GOT3 (cell line): ENCODE data around the gene MROH8.
"Not testable (repeated sequence)": the region's sequence is repeated elsewhere in the genome, so short reads cannot be mapped to it uniquely, and the experiment has no call there.

Source experiments
- DNase-seq: peaks from one replicate; lab custom pipeline; 2025; ENCODE audit warnings: mixed read lengths; lab: John Stamatoyannopoulos, UW

MROH8 gene

DNA sequence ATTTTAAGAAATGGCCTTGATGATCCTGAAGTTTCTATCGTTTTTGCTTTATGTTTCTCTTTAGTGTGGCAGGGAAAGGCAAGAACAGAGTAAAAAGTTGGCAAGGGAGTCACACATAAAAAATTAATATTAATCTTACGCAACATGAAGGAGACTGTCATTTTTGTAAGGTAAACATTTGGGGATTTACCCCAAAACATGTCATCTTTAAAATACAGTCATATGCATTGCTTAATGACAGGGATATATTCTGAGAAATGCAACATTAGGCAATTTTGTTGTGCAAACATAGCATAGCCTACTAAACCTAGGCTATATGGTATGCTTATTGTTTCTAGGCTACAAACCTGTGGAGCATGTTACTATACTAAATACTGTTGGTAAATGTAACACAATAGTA is 88.9 kb downstream of the MROH8 start:
- no peak for DNase-seq

DNA sequence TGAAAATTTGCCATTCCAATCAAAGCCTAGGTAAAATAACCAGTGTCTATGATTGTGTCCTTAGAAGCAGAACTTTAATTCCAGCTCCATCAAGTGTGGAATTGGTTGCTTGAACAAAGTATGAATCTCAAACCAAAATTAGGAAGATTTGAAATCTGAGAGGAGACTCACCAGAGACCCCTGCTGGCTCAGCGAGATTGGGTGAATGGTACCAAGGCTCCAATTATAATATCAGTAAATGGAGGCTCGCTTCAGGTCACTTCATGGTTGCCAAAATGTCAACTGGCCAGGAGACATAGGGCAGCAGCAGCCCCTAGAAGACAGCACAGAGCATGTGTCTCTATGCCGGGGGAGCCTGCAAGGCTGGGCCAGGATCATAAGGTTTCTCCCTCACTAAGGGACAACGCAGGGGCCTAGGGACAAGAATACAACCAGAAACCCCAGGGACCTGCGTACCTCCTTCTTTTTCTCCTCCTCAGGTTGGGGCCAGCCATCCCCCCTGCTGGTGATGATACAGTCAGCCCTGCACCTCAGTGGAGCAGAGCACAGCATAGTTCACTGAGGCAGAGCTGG is 97.5 kb downstream of the MROH8 start:
- DNase-seq, result no peak

DNA sequence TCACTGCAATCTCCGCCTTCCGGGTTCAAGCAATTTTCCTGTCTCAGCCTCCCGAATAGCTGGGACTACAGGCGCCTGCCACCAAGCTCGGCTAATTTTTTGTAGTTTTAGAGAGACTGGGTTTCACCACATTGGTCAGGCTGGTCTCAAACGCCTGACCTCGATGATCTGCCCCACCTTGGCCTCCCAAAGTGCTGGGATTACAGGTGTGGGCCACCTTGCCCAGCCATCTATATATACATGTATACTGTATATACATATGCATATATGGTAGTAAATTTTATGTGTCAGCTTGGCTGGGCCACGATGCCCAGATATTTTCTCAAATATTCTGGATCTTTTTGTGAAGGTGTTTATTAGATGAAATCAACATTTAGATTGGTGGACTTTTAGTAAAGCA is 102.3 kb downstream of the MROH8 start:
- DNase-seq, result no peak

DNA sequence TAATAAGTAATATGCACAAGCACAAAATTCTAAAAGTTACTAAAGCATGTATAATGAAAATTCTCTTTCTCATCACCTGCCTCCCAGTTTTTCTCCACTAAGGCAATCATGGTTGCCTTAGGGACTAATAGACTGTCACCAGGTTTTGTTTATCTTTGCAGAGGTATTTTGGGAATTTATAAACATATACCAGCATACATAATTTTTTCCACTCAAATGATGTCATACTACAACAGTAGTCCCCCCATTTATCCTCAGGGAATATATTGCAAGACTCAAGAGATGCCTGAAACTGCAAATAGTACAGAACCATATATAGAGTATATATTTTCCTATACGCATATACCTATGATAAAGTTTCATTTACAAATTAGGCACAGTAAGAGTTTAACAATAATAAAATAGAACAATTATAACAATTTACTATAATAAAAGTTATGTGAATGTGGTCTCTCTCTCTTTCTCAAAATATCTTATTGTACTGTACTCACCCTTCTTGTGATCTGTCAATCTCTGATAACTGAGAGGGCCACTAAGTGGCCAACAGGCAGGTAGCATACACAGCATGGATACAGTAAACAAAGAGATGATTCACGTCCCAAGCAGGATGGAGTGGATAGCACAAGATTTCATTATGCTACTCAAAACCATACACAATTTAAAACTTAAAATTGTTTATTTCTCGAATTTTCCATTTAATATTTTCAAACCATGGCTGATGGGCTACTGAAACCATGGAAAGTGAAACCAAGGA is 103.2 kb downstream of the MROH8 start:
- no peak for DNase-seq

DNA sequence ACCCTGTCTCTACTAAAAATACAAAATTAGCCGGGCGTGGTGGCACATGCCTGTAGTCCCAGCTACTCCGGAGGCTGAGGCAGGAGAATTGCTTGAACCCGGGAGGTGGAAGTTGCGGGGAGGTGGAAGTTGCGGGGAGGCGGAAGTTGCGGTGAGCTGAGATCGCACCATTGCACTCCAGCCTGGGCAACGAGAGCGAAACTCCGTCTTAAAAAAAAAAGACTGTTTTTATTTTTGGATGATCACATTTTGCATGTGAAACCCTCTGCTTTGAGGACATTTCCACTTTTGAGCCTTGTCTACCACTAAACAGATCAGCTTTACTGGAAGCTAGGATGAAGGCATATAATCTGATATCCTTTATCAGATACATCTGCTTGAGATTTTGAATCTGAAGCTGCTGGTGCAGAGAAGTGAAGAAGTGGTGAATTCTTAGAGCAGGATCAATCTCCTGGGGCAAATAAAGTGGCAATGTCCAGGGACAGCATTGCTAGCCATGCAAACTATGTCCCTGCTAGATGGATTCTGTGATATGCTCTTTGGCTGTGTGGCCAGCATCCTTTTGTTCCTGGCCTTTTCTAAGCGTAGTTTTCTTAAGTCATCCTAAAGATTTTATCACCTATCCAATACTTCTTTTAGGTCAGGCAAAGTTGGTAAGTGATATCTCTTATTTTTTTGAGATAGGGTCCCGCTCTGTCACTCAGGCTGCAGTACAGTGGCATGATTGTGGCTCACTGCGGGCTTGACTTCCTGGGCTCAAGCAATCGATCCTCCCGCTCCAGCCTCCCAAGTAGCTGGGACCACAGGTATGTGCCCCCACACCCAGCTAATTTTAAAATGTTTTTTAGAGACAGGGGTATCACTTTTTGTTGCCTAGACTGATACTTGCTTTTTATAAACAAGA is 106.8 kb downstream of the MROH8 start:
- DNase-seq, result no peak

DNA sequence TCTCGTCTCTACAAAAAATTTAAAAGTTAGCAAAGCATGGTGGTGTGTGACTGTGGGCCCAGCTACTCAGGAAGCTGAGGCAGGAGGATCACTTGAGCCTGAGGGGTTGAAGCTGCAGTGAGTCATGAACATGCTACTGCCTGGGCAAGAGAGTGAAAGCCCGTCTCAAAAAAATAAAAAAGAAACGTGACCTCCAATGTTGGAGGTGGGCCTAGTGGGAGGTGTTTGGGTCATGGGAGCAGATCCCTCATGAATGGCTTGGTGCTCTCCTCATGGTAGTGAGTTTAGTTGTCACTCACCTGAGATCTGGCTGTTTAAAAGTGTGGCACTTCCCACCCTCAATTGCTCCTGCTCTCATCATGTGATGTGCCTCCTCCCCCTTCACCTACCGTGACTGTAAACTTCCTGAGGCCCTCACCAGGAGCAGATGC is 107.9 kb downstream of the MROH8 start:
- DNase-seq, result no peak

DNA sequence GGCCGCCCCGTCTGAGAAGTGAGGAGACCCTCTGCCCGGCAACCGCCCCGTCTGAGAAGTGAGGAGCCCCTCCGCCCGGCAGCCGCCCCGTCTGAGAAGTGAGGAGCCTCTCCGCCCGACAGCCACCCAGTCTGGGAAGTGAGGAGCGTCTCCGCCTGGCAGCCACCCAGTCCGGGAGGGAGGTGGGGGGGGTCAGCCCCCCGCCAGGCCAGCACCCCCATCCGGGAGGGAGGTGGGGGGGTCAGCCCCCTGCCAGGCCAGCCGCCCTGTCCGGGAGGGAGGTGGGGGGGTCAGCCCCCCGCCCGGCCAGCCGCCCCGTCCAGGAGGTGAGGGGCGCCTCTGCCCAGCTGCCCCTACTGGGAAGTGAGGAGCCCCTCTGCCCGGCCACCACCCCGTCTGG is 109.8 kb downstream of the MROH8 start:
- not testable (repeated sequence) for DNase-seq

DNA sequence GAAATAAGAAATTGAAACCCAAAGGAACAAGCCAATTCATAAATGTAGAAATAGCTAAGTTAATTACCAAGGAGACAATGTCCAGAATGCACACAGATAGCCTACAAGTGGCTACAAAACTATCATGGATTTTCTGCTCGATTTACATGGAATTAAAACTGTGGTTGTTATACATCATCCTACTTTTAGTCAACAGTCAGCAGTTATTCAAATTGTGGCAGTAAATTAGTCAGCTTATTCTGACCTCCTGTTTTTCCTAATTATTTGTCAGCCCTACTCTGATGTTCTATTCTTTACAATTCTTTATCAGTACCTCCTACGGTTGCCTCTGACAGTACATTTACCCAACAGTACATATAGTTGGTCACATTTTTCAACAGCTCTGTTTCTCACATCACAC is 113.2 kb downstream of the MROH8 start:
- no peak for DNase-seq

DNA sequence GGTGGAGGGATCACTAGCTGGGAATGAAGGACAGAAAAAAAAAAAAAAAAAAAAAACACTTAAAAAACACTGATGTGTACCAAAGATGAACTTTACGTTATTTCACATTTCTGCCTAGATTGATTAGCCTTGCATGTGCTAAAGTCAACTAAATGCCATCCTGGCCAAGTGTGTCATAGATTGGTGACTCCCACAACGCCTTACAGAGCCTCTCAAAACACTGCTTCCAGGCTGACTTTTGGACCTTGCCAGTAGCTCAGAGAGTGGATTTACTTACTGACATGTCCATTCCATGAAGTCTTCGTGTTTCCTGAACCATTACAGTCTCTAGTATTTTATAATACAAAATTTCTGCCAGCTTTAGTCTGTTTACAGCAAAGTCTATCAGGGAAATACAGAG is 124.1 kb downstream of the MROH8 start:
- no peak for DNase-seq

DNA sequence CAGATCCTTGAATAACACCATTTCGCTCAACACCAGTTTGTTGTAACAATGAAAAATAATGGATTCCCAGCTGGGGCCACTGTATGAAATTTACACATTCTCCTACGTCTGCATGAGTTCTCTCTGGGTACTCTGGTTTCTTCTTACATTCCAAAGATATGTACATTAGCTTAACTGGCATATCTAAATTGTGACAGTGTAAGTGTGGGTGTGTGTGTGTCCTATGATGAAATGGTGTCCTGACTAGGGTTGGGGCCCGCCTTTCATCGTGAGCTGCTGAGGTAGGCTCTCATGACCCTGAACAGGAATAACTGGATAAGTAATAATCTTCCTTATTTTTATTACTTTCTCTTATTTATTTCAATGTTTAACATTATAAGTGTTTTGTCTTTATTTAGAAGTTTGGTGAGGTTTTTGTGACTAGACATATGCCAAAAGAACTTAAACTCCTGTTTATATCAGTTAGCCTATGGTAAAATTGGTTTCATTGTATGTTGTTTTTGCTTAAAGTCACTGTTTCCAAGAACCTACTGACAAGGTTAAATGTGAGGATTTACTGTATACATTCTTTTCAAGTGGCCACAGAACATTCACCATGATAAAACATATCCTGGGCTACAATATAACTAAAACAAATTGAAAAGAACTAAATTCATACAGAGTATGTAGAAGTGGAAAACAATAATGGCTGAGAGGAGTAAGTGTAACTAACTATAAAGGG is 126.0 kb downstream of the MROH8 start:
- DNase-seq, result no peak
